GM18861 (cell line): ENCODE measurements around the gene KIRREL1.

Source experiments
- ATAC-seq: cut with Tn5 transposase; IDR thresholded peaks from one replicate; pipeline ENCODE4 v1.9.1; 2021; ENCODE audit not compliant: unreplicated experiment

The KIRREL1 gene

DNA sequence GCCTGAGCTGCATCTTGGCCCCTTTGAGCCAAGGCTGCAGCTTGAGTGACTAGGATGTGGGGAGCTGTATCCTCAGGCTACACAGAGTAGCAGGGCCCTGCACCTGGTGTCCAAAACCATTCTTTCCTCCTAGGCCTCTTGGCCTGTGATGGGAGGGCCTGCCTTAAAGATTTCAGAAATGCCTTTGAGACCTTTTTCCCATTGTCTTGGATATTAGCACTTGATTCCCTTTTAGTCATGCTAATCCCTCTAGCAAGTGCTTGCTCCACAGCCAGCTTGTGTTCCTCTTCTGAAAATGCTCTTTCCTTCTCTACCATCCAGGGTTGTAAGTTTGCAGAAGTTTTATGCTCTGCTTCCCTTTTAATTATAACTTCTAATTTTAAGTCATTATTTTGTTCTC lies 21.7 kb upstream of the KIRREL1 start:
- no peak for ATAC-seq

DNA sequence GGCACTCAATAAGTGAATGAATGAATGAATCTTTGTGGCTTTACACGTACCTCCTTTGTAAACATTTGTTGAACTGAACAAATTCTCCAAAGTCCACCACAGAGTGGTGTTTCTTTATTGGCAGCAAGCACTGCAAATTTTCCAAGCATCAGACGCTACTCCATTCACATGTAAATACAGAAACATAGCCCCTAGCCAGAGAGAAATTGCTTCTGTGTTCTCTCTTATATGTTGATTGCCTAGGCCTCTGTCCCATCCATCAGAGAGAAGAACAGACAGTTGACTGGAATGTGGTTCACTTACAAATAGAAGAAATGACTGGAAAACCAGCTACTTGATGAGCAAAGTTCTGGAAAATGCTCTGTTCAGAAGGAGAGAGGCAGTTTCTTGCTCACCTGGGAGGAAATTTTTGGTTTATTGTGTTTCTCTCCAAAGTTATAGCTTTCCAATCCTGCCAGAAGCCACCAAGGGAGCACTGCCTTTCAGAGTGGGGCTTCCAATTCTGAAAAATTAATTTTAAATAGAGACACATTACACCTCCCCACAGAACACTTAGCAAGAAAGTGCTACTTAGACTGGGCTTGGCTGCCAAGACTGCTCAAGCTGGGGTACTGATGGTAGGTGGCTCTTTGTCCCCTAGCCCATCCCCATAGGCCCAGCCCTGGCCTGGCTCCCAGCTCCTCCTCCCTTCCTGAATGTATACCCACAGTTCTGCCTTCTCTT lies 18.1 kb upstream of the KIRREL1 start:
- no peak for ATAC-seq

DNA sequence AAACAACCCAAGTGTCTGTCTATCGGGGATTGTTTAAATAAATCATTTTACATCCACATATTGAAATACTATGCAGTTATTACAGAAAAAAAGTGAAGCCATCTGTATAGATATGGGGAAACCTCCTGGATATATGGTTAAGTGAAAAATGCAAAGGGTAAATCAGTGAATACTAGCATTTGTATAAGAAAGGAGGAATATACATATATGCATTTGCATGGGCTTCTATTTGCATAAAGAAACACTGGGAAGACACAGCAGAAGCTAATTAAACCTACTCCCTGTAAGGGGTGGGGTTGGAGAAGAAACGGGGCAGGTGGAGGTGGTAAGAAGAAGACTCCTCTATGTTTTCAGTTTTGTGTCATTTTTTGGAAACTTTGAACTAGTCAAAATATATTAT lies 16.6 kb upstream of the KIRREL1 start:
- no peak for ATAC-seq

DNA sequence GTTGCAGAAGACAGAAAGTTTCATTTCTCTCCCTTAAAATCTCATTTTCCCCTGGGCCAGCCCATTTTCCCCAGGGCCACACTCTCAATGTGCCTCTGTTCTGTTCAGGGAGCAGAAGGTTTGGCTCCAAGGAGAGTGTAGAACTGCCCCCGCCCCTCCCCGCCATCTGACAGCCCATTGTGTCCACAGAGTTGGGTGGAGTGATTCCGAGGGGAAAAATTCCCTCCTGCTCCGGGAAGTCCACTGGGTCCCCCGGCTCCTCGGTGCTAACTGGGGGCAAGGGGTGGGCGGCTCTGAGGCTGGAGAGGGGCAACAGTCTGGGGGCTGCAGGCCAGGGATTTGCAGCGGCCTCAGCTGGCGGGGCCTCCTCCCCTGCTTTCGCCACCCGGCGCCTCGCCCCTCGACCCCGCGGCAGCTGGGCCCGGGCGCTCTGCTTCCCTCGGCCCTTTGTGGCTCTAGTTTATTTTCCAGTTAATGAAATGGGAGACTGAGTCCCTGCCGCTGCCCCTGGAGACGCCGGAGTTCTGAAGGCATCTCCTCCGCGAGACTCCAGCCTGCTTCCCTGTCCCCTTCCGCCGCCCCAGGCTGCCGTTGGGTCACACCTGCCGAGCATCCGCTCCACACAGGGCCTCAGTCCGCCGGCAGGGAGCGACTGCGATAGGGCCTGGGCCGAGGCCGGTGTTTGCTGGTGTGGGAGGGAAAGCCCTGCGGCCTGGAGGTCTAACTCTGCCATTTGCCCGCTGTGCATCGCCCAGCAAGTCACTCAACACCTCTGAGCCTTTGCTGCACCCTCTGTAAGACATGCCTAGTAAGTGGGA lies 14.7 kb upstream of the KIRREL1 start:
- ATAC-seq, result no peak

DNA sequence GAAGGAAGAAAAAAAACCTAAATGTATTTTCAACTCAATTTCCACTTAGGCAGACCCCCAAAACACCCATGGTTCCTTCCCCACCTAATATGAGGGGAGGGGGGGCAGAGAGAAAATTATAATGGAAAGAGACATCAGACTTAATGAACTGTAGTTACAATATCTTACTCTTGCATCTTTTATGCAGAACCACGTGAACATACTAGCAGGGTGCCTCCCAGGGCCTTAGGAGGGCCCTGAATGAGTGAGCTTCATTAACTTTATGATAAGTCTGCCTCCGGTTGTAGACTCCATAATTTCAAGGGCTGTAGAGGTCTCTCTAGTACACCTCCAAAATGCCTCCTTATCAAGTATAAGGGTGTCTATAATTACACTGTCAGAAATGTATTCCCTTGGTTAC lies 11.3 kb upstream of the KIRREL1 start:
- no peak for ATAC-seq

DNA sequence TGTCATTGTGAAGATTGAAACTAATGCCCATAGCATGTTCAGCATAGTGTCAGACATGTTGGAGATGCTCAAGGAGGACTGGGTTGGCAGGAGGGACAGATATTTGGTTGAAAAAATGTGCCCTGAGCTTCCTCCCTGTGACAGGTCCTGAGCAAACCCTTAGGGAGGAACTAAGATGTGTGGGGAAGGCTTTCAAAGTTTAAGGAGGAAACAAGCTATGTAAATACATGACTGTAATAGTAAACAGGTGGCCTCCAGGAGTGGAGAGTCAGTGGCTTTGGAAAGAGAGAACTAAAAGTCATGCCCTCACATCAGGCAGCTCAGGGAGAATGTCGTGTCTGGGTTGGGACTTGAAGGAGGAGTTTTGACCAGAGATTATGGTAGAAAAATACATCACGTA lies 9.7 kb upstream of the KIRREL1 start:
- no peak for ATAC-seq

DNA sequence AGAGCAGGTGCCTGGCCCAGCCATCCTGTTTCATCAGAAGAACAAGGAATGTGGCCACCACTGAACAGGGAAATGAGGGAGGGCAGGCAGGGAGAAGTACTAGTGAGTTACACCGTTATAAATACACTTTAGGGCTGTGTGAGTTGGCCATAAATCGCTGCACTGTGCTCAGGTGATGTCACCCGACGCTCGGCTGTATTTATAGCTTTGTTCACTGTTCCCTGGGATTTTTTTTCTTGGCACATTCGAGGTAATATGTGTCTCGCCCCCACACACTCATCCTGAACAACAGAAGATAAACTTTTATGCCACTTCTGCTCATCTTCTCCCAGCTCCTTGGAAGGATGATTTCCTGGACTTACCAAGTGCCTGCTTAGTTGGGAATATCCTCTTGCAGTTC lies 9.0 kb upstream of the KIRREL1 start:
- no peak for ATAC-seq

DNA sequence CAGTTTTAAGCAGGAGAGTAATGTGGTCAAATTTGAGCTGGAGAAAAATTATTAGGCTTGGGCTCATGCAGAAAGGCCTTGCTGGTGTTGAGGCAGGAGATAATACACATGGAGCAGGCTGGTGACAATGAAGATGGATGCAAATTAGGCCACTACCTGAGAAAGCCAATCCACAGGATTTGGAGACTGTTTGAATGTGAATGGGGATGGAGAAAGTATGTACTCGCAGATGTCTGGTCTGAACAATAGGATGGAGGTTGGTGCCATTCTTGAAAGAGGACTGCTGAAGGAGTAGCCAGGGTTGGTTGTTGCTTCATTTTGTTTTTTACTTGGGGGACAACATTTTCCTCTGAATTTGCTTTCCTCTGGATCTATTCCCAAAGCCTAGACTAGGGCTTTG lies 8.0 kb upstream of the KIRREL1 start:
- no peak for ATAC-seq

DNA sequence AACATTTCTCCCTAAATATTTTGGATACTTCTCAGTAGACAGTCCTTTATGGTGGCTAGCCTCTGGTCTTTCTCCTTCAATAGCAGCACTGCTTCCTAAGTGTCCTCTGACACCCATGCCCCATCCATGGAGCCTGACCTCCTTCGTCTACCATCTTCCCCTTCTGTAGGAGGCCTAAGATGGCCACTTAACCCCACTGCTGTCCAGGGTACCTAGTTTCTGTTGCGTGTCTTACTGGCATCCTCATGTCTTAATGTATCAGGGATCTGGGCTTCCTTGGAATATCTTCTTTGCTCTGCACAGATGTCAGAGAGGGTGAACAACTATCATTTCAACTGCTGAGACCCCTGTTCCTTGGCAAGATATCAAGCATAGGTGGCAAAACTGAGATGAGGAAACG lies 5.4 kb upstream of the KIRREL1 start:
- ATAC-seq, result no peak

DNA sequence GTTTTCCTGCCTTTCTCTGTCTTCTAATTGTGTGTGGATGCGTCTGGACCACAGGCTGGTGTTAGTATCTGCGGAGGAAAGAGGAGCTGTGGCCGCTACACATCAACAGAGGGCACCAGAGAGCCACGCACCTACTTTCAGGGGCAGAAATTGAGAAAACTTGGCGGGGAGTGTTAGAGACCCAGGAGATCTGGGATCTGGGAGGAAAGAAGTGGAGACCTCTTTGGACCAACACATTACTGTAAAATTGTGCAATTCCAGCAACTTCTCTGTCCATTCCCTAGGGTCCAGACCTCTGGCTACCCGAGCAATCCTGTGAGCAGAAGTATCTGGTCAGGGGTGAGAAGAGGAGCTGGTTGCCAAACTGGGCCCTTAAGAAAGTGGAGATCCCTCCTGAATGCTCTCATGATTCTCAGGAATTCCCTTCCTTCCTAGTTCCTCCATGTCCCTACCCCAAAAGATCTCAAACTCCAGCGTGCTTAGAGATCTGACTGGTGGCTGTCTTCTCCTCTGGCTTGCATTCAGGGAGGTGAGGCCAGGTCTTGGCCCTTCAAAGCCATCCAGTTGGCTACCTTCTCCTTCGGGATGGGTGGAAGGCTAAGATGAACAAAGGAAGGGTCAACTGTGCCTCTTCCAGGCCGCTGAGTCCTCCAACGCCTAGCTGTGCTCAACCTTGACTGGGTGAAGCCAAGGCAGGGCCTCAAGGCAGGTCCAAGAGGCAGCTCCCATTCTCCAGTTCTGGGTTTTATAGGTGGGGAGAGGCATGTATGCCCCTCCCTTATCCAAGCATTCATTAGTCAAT lies 1.2 kb upstream of the KIRREL1 start:
- no peak for ATAC-seq

DNA sequence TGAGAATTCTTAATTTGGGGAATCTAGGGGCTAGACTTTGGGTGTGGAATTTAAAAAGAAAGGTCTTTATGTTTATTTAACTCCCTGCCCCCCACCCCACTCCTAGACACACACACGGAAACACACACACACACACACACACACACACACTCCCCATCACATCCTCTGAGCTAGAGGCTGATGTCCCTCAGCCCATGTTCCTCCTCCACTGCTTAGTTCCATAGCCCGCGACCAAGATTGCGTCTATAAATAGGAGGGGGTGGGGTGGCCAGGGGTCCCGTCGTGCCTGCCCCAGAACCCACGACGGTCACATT lies 655 bp upstream of the KIRREL1 start:
- ATAC-seq, result no peak

DNA sequence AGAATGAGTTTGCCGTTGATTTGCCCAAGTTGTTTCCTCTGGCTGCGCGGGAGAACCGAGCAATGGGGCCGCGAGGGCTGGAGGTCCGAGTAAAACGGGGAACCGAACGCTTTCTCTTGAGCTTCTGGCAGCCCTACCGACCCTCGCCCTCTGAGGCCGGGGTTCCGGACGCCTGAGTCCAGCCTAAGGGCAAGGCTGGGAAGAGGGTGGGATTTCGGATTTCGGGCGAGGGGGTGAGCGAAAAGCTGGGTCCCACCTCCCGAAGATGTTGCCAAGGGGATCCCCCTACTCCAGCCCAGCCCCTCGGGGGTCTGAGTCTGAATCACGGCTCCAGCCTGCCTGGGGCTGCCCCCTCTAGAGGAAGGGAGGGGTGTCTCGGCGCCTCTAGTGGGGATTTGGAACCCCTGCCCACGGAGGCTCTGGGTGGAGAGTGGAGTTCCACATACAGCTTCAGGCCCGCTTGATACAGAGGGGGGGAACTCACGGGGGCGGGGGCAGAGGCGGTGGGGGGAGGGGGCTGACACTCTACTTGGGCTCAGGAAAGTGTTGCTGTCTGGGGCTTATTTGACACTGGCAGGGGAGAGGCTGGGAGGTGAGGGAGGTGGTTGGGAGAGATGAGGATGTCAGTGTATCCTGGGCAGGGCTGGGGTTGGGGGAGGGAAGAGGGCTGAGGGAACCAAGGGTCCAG lies 617 bp downstream of the KIRREL1 start:
- ATAC-seq, result no peak

DNA sequence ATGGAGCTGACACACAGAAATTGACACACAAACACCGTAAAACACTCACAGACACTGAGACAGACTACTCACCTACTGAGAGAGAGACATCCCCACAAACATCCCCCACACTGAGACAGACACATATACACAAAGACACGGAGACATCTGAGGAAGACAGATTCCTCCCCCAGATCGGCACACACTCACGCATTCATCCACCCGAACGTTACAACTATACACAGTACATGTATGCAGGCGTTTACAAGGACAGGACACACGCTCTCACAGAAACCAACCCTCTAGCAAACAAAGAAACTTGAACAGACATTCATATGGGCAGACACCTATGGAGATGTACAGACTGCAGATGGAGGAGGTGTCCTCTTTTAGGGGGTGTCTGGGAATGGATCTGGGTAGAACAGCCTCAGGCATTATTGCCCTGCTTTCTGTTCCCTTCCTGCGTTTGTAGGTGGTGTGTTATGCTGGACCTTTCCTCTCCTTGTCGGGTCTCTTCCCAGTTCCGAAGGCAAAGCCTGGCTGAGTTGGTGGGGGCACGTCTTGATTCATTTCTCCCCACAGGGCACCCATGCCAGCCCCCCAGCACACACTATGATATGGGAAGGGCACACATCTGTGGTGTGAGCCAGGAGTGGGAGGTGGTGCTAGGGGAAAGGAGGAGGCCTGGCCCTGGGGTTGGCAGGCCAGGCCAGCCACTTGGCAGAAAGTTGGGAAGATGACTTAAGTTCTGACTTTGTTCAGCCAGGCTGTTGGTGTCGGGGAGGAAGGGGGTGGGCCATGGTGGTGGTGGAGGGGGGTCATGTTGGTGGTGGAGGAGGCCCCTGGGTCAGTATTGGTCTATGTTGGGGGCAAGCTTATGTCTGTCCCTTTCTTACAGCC lies 1.5 kb downstream of the KIRREL1 start:
- ATAC-seq, result no peak

DNA sequence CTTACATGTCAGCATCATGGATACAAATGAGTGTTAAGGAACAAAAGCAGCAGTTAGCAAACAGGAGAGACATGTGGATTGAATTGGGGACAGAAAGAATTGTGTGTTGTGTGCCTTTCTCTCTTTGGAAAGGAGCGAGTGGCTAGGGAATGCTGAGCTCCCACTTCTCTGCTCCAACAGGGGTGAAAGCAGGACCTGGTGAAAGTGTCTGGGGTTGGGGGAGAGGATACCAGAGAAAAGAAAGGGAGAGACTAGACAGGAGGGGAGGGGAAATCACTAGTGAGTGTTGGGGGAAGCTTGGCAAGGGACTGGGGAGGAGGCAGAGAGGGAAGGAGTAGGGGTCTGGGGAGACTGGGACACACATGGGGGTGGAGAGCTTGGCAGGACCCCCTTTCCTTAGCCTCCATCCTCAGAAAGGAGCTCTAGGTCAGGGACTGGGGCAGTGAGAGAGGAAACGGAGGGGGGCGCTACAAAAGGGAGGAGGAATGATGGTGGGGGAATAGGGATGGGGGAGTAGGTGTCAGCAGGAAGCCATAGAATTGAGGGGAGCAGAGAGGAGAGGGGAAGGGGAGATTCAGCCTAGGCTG lies 2.2 kb downstream of the KIRREL1 start:
- no peak for ATAC-seq

DNA sequence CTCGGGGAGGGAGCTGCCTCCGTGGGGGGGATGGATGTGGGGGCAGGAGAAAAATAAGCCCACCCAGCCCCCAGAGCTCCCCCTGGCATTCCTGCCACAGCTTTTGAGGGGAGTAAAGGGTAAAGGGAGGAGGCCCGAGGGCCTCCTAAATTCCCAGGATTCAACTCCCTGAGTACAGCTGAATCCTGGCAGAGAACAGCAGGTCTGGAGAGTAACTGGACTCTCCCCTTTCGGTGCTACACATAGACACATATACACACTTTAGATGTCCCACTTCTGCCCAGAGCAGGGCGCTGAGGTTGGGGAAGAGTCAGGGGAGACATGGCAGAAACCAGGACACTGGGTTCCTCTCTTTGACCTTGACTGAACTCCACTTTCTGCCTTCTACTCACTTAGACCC lies 3.0 kb downstream of the KIRREL1 start:
- ATAC-seq, result no peak

DNA sequence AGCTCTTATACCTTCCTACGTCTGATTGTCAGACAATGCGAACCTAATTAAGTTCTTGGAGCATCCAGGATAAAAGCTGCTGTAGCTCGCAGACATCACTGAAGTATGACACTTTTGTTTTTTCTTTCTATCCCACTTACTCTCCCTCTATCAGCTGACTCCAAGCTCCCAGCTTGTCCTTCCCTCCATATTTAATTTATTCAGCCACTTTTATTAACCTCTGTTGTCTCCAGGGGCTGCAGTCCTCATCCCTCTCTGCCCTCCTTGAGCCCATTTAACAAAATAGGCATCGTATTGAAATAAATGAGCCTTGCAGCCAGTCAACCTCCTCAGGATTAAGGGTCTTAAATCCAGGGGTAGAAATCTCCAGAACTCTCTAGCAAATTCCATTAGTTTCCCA lies 7.1 kb downstream of the KIRREL1 start:
- no peak for ATAC-seq

DNA sequence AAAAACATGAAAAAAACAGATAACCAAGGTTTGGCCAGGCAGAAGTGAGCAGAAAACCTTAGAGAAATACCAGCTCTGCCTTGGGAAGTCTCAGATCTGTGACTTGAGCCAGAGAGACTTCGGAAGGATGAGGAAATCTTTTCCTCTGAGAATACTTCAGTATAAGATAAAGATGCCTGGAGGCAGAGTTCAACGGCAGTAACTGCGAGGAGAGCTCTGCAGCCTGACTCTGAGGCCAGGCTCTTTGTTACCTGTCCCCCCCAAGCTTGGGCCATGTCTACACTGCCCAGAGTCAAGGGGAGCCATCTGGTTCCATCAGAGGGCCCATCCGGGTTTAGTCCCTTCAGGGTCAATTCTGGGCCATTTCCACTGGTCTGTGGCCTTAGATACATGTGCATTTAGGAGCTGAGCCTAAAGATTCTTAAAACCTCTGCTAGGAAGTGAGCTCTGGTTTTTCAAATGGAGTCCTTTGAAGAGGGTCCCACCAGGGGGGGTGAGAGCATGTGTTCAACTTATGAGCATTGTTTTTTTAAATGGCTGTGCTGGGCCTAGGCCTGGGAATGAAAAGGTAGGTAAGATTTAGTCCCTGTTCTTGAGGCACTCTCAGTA lies 8.7 kb downstream of the KIRREL1 start:
- no peak for ATAC-seq

DNA sequence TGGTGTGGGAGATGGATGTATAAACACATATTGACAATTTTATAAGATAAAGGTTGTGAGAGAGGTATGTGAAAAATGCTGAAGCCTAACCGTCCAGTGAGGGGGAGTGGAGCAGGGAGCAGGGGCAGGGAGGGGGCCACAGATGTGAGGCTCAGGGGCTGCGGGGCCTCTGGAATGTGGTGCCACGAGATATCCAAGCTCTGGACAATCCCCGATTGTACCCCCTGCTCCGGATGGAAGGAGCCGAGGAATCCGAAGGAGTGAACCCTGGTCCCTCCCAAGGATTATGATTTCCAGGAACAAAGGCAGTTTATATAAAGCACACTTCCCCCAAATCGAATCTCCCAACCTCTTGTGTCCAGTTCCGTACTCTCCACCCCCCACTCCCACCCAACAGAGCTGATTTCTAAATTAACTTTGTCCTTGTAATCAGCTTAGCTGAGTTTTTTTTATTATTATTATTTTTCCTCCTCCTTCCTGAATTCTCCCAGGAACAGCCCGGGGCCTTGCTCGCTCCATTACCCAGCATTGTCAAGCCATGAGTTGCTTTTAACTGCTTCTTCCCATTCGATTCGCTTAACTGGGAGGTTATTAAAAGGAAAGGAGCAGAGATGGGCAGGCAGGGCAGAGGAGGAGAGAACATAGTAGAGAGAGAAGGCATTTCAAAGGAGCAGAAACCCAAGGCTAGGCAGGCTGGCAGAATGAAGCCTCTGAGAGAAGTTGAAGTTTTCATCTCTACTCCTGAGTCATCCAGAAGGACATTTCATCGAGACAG lies 9.4 kb downstream of the KIRREL1 start:
- ATAC-seq, result no peak

DNA sequence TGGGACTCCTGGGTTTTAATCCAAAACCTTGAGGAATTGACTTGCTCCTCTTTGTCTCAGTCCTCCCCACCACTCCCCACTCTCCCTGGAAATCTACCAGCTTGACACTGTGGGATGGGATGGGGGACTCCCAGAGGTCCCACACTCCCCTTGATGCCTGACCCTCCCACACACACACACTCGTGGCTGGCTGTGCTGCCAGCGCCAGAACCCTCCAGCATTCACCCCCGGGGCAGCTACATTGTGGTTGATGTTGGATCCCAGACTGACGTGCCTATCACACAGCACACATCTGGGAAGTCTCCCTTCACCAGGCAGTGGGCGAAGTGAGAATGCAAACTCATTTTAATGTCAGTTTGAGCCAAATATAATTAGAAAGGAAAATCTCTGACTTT lies 10.0 kb downstream of the KIRREL1 start:
- ATAC-seq, result no peak
